ENCODE results near the gene DYNC1H1.

The DYNC1H1 gene

GRCh38 chr14:102088012-102088792 lies 123.8 kb downstream of the DYNC1H1 start:
- DNase-seq (ENCODE audit: low spot score): peak; percentile 76

- DNase-seq (ENCODE audit: low spot score): no peak
Observed at GRCh38 chr14:102089621-102090343, 125.4 kb downstream of the DYNC1H1 start.

GRCh38 chr14:102090713-102091112 lies 126.3 kb downstream of the DYNC1H1 start:
- no peak for DNase-seq (ENCODE audit: low spot score)

- DNase-seq (ENCODE audit: low spot score): no peak
Observed at GRCh38 chr14:102092806-102093205, 128.4 kb downstream of the DYNC1H1 start.

GRCh38 chr14:102094101-102094500 lies 129.7 kb downstream of the DYNC1H1 start:
- DNase-seq (ENCODE audit: low spot score): no peak

- no peak for DNase-seq (ENCODE audit: low spot score)
Observed at GRCh38 chr14:102095231-102095870, 131.0 kb downstream of the DYNC1H1 start.

- DNase-seq (ENCODE audit: low spot score): no peak
Observed at GRCh38 chr14:102095871-102096568, 131.6 kb downstream of the DYNC1H1 start.

GRCh38 chr14:102096569-102097188 lies 132.3 kb downstream of the DYNC1H1 start:
- peak; percentile 64 for DNase-seq (ENCODE audit: low spot score)

- no peak for DNase-seq (ENCODE audit: low spot score)
Observed at GRCh38 chr14:102097441-102098135, 133.2 kb downstream of the DYNC1H1 start.

- no peak for DNase-seq (ENCODE audit: low spot score)
Observed at GRCh38 chr14:102103062-102103695, 138.8 kb downstream of the DYNC1H1 start.

GRCh38 chr14:102105369-102105768 lies 141.0 kb downstream of the DYNC1H1 start:
- no peak for DNase-seq (ENCODE audit: low spot score)
